ENCODE results near the gene CPXM2.

Gene CPXM2

GRCh38 chr10:123795196-123795780 lies 96.3 kb downstream of the CPXM2 start:
- no peak for DNase-seq

- DNase-seq: no peak
These were observed 99.2 kb downstream of the CPXM2 start for GRCh38 chr10:123792248-123792978.

- no peak for DNase-seq
These were observed 101.3 kb downstream of the CPXM2 start for GRCh38 chr10:123790132-123790885.

DNA sequence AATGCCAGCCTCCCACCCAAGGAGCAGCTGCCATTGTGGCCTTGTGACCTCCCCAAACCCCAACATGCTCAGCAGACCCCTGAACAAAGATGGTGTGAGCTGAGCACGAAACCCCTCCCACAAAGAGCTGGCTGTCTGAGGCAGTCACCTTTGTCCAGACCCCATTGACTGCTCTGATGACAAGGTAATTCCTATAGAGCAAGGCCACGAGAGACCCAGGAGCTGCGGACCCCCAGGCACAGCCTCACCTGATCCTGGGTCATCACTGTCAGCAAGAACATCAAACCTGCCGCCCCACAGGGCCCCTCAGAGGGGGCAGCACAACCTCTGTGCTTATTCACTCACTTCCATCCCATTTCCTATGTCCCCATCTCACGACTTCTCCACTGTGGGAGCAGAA lies 102.6 kb downstream of the CPXM2 start:
- DNase-seq: no peak

DNA sequence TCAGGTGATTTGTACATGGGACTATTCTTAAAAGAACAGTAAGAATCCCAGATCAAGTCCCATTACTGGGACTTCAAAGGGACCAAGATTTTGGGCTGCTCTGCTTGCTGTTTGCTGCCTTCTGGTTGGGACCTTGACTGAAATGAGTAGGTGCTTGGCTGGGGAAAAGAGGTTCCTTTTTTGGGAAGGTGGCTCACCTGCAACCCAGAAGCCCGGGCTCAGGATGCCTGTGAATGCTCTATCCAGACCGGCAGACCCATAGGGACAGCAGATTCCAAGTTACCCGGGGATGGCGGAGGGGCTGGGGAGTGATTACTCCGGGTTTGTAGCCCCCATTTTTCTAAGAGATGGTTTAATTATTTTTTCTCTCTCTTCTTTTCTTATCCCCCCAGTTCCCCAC lies 104.0 kb downstream of the CPXM2 start:
- DNase-seq: no peak

DNA sequence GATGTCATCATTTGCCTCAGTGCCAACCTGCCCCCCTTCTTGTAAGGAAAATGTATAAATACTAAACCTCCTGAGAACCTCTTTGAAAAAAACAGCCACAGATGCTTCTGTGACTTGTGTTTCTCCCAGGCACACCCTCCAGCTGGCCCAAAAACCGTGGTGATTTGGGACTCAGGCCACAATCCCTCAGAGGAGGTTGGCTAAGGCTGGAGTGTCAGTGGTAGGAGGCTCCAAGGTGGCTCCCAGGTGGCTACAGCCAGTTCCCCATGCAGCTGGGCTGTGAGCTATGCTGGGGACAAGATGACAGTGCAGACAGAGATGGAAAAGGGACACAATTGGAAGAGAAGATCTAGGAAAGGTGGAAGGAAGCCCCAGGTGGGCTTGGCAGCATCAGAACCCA lies 104.7 kb downstream of the CPXM2 start:
- no peak for DNase-seq

DNA sequence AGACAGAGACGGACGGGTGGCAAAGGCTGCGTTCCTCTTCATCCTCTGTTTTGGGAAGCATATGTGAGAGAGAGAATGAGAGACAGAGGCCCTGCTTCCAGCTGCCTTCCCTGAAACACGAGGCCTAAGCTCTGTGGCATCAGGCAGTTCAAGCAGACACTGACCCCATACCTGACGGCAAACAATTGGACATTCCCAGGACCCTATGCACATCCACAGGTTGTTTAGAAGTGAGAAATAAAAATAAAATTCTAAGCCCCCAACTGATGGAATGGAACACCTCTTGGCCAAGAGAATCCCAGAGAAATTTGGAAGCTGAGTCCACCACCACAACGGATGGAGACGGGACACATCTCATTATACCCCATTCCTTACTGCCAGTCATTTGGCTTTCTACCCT lies 105.3 kb downstream of the CPXM2 start:
- no peak for DNase-seq

DNA sequence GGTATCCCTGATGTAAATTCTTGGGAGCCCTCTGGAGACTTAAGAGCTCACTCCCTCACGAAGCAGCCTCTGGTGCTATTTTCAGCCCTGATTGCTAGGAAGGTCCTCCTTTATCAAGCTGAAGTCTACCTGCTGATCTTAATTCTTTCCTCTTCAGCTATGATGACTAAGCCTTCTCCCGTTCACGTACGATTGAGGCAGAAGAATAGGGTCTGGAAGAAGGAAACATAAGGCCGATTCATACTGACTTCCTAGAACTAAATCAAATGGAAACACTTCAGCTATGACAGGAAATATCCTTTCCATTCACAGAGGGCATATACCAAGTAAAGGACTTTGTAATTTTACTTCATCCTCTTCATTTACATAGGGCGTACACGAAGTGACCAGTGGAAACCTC lies 107.0 kb downstream of the CPXM2 start:
- DNase-seq: no peak

- no peak for DNase-seq
These were observed 107.4 kb downstream of the CPXM2 start for GRCh38 chr10:123784216-123784615.

GRCh38 chr10:123783296-123783695 lies 108.3 kb downstream of the CPXM2 start:
- no peak for DNase-seq

DNA sequence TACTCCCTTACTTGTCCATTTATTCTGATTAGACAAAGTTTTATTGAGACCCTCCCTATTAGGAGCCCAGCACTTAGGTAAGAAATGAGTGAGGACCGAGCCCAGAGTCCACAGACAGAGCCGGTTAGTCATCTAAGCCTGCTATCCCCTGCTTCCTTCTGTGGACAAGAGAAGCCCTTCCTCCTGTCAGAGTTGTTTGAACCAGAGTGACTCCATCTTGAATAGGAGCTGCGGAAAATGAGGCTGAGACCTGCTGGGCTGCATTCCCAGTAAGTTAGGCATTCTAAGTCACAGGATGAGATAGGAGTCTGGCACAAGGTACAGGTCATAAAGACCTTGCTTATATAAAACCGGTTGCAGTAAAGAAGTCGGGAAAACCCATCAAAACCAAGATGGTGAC lies 109.1 kb downstream of the CPXM2 start:
- no peak for DNase-seq

- no peak for DNase-seq
These were observed 109.6 kb downstream of the CPXM2 start for GRCh38 chr10:123781956-123782500.

GRCh38 chr10:123781324-123781900 lies 110.2 kb downstream of the CPXM2 start:
- no peak for DNase-seq

- DNase-seq: no peak
These were observed 112.7 kb downstream of the CPXM2 start for GRCh38 chr10:123778719-123779517.

DNA sequence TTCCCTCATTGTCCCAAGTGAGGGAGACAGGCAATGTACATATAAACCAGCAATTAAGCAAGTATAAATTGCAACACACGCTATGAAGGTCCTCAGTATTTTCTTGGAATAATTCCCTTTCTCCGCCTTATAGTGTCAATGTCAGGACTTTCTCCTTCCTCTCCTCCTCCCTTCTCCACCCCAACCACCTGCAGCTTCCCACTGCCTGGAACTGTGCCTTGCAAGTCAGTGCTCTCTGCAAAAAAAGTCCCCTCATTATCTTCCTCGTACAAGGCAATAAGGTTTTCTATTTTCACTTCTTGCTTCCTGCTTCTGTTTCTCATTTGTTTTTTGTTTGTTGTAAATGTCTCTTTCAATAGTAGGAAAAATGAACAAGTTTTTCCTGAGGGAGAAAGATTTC lies 113.7 kb downstream of the CPXM2 start:
- no peak for DNase-seq

DNA sequence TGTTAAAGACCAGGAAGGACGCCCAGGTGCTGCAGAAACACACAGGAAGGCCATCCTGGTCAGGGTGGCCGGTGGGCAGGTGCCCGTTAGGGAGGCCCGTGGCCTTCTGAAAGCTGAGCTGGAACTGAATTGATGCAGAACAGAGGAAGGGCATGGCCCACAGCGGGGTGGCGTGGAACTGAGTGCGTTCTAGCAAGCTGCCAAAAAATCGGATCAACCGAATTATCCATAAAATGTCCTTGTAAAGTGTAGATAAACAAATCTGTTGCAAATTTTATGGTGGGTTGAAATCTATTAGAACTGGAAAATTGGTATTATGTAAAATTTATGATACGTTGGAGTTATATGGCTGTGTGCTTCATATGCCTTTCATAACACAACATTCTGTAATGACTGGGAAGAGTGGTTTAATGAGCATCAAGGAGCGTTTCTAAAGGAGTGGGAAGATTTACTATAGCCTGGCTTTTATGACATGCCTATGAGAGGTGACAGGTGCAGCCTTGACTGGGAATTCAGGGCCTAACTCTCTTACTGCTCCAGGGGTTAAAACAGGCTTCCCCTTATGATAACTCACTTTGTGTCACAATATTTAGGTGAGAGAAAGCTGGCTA lies 117.4 kb downstream of the CPXM2 start:
- DNase-seq: no peak

- no peak for DNase-seq
These were observed 118.7 kb downstream of the CPXM2 start for GRCh38 chr10:123772645-123773508.

DNA sequence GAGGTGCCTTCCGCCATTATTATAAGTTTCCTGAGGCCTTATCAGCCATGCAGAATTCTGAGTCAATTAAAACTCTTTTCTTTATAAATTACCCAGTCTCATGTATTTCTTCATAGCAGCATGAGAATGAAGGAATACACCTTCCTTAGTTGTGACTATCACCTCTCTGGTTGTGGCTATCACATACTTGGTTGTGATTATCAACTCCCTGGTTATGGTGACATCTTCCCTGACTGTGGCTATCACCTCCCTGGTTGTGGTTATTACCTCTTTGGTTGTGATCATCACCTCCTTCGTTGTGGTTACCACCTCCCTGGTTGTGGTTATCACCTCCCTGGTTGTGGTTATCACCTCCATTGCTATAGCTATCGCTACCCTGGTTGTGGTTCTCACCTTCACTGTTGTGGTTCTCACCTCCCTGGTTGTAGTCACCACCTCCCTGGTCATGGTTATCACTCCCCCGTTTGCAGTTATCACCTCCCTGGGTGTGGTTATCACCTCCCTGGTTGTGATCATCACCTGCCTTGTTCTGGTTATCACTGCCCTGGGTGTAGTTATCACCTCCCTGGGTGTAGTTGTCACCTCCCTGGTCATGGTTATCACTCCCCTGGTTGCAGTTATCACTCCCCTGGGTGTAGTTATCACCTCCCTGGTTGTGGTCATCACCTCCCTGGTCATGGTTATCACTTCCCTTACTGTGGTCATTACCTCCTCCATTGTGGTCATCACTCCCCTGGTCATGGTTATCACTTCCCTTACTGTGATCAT lies 119.5 kb downstream of the CPXM2 start:
- no peak for DNase-seq

DNA sequence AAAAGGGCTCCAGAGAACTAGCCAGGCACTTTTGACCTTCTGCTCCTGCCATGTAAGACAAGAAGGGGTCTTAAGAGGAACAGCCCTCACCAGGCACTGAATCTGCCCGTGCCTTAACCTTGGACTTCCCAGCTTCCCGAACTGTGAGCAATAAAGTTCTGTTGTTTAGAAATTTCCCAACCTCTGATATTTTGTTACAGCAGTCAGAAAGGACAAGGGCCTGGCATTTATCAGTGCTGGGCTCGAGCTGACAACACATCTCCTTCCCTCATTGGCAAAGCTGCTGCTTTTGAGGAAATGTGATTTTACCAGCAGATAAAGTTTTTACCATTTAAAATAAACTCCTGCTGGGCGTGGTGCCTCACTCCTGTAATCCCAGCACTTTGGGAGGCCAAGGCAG lies 122.0 kb downstream of the CPXM2 start:
- no peak for DNase-seq

DNA sequence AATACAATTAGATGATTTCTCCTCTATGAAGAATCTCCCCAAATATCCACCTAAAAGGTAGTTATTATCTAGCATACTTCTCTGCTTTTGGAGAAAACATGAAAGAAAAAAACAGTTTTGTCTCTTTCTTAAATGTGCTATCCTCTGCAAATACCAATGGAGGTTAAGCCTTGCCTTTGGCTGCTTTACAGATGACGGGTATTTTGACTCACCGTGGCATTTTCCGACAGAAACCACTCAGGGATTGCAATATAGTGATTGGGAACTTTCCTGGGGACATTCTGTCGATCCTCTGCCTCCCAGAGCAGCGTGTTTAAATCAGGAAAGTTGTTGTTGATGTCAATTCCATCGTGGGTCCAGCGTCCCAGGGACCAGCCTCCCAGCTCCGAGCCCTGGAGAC lies 124.8 kb downstream of the CPXM2 start:
- no peak for DNase-seq
